Adrenal gland (tissue), 5 donors: ENCODE results near the gene MYBBP1A.

Source experiments
- POLR2A ChIP-seq, 2 donors: fragments of 450-650 bp; IDR thresholded peaks; one replicate each; pipeline ENCODE4 v1.6.1; 2017; ENCODE audit warnings: antibody characterized with exemption in 2 of 2, mild to moderate bottlenecking in 2 of 2, moderate library complexity in 1 of 2
- TF ChIP-seq, protein P1 (sequence below), 6 experiments: fragments of 450-650 bp in 4 of 6; fragments of 200-600 bp in 2 of 6; sonication (generic) in 1 of 6; IDR thresholded peaks; 1 replicate in 5 of 6; 2 replicates in 1 of 6; pipeline versions ENCODE4 v1.5.1 to v1.8.0; 2016 to 2021; ENCODE audit warnings: antibody characterized with exemption in 6 of 6, mild to moderate bottlenecking in 2 of 6, moderate library complexity in 1 of 6
- donor health status: DM: no; HTN: no; CAD: no.

DNA sequence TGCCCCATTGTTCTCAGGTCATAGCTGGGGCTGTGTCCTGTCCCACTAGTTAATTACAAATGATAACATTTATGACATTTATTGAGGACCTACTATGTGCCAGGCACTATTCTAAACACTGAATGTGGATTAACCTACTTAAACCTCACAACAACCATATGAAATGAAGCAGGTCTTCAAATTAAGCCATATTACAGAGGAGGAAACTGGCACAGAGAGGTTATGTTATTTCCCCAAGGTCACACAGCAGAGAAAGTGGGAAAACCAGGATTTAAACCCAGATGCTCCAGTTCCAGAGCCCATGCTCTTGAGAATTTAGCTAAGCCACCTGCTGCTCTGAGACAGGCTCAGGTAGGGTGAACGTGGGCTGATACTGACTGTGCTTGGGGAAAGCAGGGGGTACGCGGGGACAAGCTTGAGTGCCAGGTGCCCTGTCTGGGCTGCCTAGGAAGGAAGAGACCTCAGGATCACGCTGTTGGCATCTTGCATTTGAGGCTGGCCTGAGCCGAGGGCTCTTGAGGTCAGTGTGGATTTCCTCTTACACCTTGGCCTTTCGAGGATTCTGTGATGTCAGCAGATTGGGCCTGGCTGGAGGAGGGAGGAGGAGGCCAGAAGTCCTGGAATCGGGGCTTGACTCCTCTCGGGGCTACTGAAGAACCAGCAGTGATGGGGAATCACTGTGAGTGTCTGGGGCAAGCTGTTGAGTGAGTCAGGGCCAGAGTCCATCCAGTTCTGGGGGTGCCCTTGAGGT, 47.6 kb downstream of the MYBBP1A start:
- TF ChIP-seq, protein P1, sequence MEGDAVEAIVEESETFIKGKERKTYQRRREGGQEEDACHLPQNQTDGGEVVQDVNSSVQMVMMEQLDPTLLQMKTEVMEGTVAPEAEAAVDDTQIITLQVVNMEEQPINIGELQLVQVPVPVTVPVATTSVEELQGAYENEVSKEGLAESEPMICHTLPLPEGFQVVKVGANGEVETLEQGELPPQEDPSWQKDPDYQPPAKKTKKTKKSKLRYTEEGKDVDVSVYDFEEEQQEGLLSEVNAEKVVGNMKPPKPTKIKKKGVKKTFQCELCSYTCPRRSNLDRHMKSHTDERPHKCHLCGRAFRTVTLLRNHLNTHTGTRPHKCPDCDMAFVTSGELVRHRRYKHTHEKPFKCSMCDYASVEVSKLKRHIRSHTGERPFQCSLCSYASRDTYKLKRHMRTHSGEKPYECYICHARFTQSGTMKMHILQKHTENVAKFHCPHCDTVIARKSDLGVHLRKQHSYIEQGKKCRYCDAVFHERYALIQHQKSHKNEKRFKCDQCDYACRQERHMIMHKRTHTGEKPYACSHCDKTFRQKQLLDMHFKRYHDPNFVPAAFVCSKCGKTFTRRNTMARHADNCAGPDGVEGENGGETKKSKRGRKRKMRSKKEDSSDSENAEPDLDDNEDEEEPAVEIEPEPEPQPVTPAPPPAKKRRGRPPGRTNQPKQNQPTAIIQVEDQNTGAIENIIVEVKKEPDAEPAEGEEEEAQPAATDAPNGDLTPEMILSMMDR (IDR thresholded peaks at IDR 0.05): no peak
- no peak for TF ChIP-seq POLR2A (IDR thresholded peaks at IDR 0.05)
